Calu3 (cell line): Measurements from ENCODE around the gene RUNX2. TPM values are rescaled to one million over a fixed set of nuclear protein-coding genes. Genes with fewer than 3 reads are reported as not detected.

ENCODE experiments used
- BruUV-seq: library from RNA; stranded (reverse); fragments of 400-500 nt; replicated peaks from 2 replicates; lab custom pipeline; 2021; lab: Mats Ljungman, UMichigan
- CTCF ChIA-PET: fragments of 300-600 bp; sonication (Branson Sonifier 250); formaldehyde crosslinking; loops from one replicate; lab custom pipeline; 2022; ENCODE audit warnings: antibody characterized with exemption; lab: Charles Lee
- DNase-seq: peaks from one replicate; pipeline ENCODE4 v3.0.0; 2022
- H3K27ac Mint-ChIP-seq: one replicate; pipeline ENCODE4 v1.8.0; 2022; ENCODE audit warnings: mixed read lengths; ENCODE audit not compliant: unreplicated experiment
- H3K27me3 Mint-ChIP-seq: one replicate; pipeline ENCODE4 v1.8.0; 2022; ENCODE audit warnings: mixed read lengths; ENCODE audit not compliant: unreplicated experiment
- H3K36me3 Mint-ChIP-seq: one replicate; pipeline ENCODE4 v1.8.0; 2022; ENCODE audit warnings: mild to moderate bottlenecking, moderate library complexity, mixed read lengths; ENCODE audit not compliant: insufficient read depth, unreplicated experiment
- H3K4me1 Mint-ChIP-seq: one replicate; pipeline ENCODE4 v1.8.0; 2022; ENCODE audit warnings: mild to moderate bottlenecking, low read depth, mixed read lengths; ENCODE audit not compliant: unreplicated experiment
- H3K4me3 Mint-ChIP-seq: one replicate; pipeline ENCODE4 v1.8.0; 2022; ENCODE audit warnings: mild to moderate bottlenecking, low read depth, moderate library complexity, mixed read lengths; ENCODE audit not compliant: unreplicated experiment
- H3K9me3 Mint-ChIP-seq: one replicate; pipeline ENCODE4 v1.8.0; 2022; ENCODE audit warnings: low read depth, mixed read lengths; ENCODE audit not compliant: unreplicated experiment
- CTCF ChIP-seq: fragments of 200-600 bp; IDR thresholded peaks from one replicate; pipeline ENCODE4 v1.8.0; 2022; ENCODE audit warnings: antibody characterized with exemption; ENCODE audit not compliant: unreplicated experiment
- intact Hi-C: fragments of 100-400 bp; cut with micrococcal nuclease; formaldehyde crosslinking; loops from one replicate; pipeline ENCODE4 v1.10.0; 2022; ENCODE audit not compliant: unreplicated experiment
- total RNA-seq: library from RNA; stranded (reverse); gene quantifications from 2 replicates; pipeline ENCODE4 v1.2.3, GENCODE V29; 2022

RUNX2 gene
- total RNA-seq, 1 experiment from 2014 or later, result 0.54 TPM

- Mint-ChIP-seq H3K27ac (no peak overlapping the region), H3K4me3 (no peak overlapping the region)
These were observed 212.3 kb downstream of the RUNX2 start for GRCh38 chr6:45540375-45540920.

GRCh38 chr6:45541934-45542333 is 213.8 kb downstream of the RUNX2 start:
- DNase-seq, result no peak
- CTCF ChIA-PET, result no interaction called here
- Mint-ChIP-seq H3K9me3 (no peaks in the 10 kb centered on the region), H3K4me1 (no peaks in the 10 kb centered on the region), H3K36me3 (no peaks in the 10 kb centered on the region), H3K27ac (no peak overlapping the region), H3K4me3 (no peak overlapping the region), H3K27me3 (no peaks in the 10 kb centered on the region)
- intact Hi-C loops, result no loop called here
- TF ChIP-seq CTCF, result no peak
- BruUV-seq, result no TSS peak

More at GRCh38 chr6:45540375-45540920, 212.3 kb downstream of the RUNX2 start:
- H3K36me3 Mint-ChIP-seq, result no peaks in the 10 kb centered on the region
- H3K27me3 Mint-ChIP-seq, result no peaks in the 10 kb centered on the region
- intact Hi-C loops, result no loop called here
- CTCF ChIA-PET, result no interaction called here
- DNase-seq, result no peak
- H3K9me3 Mint-ChIP-seq, result no peaks in the 10 kb centered on the region
- no TSS peak for BruUV-seq
- H3K4me1 Mint-ChIP-seq, result peaks cover 8% of the 10 kb centered on the region
- TF ChIP-seq CTCF, result no peak

- H3K9me3 Mint-ChIP-seq, result no peaks in the 10 kb centered on the region
- intact Hi-C loops, result no loop called here
- no peaks in the 10 kb centered on the region for H3K36me3 Mint-ChIP-seq
- H3K4me3 Mint-ChIP-seq, result no peak overlapping the region
- H3K27me3 Mint-ChIP-seq, result no peaks in the 10 kb centered on the region
- no peaks in the 10 kb centered on the region for H3K4me1 Mint-ChIP-seq
- no peak for TF ChIP-seq CTCF
- no peak overlapping the region for H3K27ac Mint-ChIP-seq
- no peak for DNase-seq
- CTCF ChIA-PET, result interaction anchor here (1.0 kb wide), 1 partner anchor 763 kb away, joined by 3 read pairs; no protein-coding TSS in a partner anchor
- BruUV-seq, result no TSS peak
These were observed 215.4 kb downstream of the RUNX2 start for GRCh38 chr6:45543298-45544235.

GRCh38 chr6:45545416-45545815 is 217.3 kb downstream of the RUNX2 start:
- intact Hi-C loops, result no loop called here
- no peaks in the 10 kb centered on the region for H3K36me3 Mint-ChIP-seq
- no peaks in the 10 kb centered on the region for H3K9me3 Mint-ChIP-seq
- no peaks in the 10 kb centered on the region for H3K27me3 Mint-ChIP-seq
- H3K4me1 Mint-ChIP-seq, result no peaks in the 10 kb centered on the region
- H3K4me3 Mint-ChIP-seq, result no peak overlapping the region
- no peak for TF ChIP-seq CTCF
- no TSS peak for BruUV-seq
- no peak overlapping the region for H3K27ac Mint-ChIP-seq
- CTCF ChIA-PET, result no interaction called here
- DNase-seq, result no peak
